Activated naive CD4-positive, alpha-beta T cell treated with anti-CD3 and anti-CD28 coated beads for 36 hours (primary cell): ENCODE data around the gene NLRX1. TPM values are rescaled to one million over a fixed set of nuclear protein-coding genes. Genes with fewer than 3 reads are reported as not detected.
A peak's percentile ranks its signal among the peaks of the same experiment; 100 is the strongest.
"Not testable (repeated sequence)": the region's sequence is repeated elsewhere in the genome, so short reads cannot be mapped to it uniquely, and the experiment has no call there.

Source experiments
- CTCF ChIA-PET: fragments of 350-600 bp; sonication (Branson Sonifier 250); formaldehyde crosslinking; loops from one replicate; lab custom pipeline; 2021; ENCODE audit warnings: antibody characterized with exemption; lab: Charles Lee
- DNase-seq: peaks from one replicate; pipeline ENCODE4 v3.0.0-alpha.2; 2020
- H3K27ac Mint-ChIP-seq: one replicate; pipeline ENCODE4 v1.8.0; 2021; ENCODE audit warnings: mild to moderate bottlenecking, mixed read lengths
- H3K27me3 Mint-ChIP-seq: one replicate; pipeline ENCODE4 v1.8.0; 2021; ENCODE audit warnings: low read depth, mixed read lengths
- H3K36me3 Mint-ChIP-seq: one replicate; pipeline ENCODE4 v1.8.0; 2021; ENCODE audit warnings: low read depth, mixed read lengths
- H3K4me1 Mint-ChIP-seq: one replicate; pipeline ENCODE4 v1.8.0; 2021; ENCODE audit warnings: low read depth, mixed read lengths
- H3K4me3 Mint-ChIP-seq: one replicate; pipeline ENCODE4 v1.8.0; 2021; ENCODE audit warnings: mild to moderate bottlenecking, moderate library complexity, mixed read lengths
- H3K9me3 Mint-ChIP-seq: one replicate; pipeline ENCODE4 v1.8.0; 2021; ENCODE audit warnings: mixed read lengths
- intact Hi-C: fragments of 100-400 bp; cut with micrococcal nuclease; formaldehyde crosslinking; loops from one replicate; pipeline ENCODE4 v1.15.1; 2023
- total RNA-seq, 2 experiments: library from RNA; stranded (reverse); gene quantifications; one replicate each; pipeline ENCODE4 v1.2.3, GENCODE V29; 2021

Gene NLRX1
- total RNA-seq, 2 experiments from 2014 or later: 20.8 to 22.2 TPM

DNA sequence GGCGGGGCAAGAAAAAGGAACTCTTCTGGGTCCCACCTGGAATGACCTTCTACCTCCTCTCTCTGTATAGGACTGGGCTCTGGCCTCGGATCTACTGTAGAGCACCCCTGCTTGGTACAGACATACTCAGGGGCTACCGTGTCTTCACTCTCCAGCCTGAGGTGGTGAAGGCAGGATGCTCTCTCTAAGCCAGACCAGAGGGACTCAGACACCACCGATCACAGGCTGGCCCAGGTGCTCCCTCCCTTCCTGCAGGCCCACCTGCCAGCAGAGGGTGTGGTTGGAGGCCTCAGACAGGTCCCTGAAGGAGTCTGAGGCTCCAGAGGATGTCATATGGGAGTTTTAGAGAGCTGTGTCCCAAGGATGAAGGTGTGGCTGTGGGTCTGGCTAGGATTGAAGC is 20.9 kb downstream of the NLRX1 start:
- Mint-ChIP-seq H3K4me3 (no peak overlapping the region), H3K4me1 (peaks cover 4% of the 10 kb centered on the region), H3K27me3 (no peaks in the 10 kb centered on the region), H3K9me3 (no peaks in the 10 kb centered on the region), H3K36me3 (no peaks in the 10 kb centered on the region), H3K27ac (no peak overlapping the region)
- DNase-seq: no peak
- intact Hi-C loops: no loop called here
- CTCF ChIA-PET: interaction anchor here (1.3 kb wide), 1 partner anchor 19 kb away, joined by 5 read pairs; no protein-coding TSS in a partner anchor

DNA sequence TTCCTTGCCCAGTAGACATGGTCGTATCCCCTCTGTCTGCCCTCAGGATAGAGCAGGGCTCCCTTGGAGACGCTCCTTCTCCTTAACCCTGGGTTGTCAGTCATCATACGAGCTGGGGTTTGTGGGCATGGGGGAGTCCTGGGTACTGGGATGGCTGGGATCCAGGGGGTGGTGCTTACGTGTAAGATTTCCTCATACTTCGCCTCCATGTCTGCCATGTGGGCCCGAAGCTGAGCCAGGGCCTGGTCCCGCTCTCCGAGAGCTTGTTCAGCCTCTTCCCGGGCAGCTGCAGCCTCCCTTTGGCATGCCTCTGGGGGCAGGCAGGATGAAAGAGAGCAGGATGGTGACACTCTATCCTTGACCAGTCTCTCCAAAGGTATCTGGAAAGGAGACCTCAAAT is 22.0 kb downstream of the NLRX1 start:
- CTCF ChIA-PET: interaction anchor here (0.6 to 1.3 kb wide), 5 partner anchors 17 to 731 kb away, joined by 3 to 5 read pairs (median 5); no protein-coding TSS in a partner anchor
- no peaks in the 10 kb centered on the region for H3K9me3 Mint-ChIP-seq
- intact Hi-C loops: no loop called here

DNA sequence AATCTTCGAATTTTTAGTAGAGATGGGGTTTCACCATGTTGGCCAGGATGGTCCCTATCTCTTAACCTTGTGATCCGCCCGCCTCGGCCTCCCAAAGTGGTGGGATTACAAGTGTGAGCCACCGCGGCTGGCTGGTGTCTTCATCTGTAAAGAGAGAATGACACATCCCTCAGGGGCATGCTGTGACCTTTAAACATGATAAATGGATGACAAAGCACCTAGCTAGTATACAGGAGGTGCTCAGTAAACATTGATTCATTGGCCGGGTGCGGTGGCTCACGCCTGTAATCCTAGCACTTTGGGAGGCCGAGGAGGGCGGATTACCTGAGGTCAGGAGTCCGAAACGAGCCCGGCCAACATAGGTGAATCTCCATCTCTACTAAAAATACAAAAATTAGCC is 22.7 kb downstream of the NLRX1 start:
- H3K4me1 Mint-ChIP-seq, intact Hi-C loops, H3K9me3 Mint-ChIP-seq, DNase-seq, H3K27ac Mint-ChIP-seq, H3K4me3 Mint-ChIP-seq, H3K36me3 Mint-ChIP-seq, H3K27me3 Mint-ChIP-seq: not testable (repeated sequence)
- CTCF ChIA-PET: interaction anchor here (0.6 to 0.9 kb wide), 7 partner anchors 9 to 732 kb away, joined by 3 to 5 read pairs (median 3); no protein-coding TSS in a partner anchor

More for the DNA sequence above, 22.0 kb downstream of the NLRX1 start:
- Mint-ChIP-seq H3K4me1 (no peaks in the 10 kb centered on the region), H3K27me3 (no peaks in the 10 kb centered on the region), H3K36me3 (no peaks in the 10 kb centered on the region), H3K27ac (no peak overlapping the region), H3K4me3 (no peak overlapping the region)
- no peak for DNase-seq

DNA sequence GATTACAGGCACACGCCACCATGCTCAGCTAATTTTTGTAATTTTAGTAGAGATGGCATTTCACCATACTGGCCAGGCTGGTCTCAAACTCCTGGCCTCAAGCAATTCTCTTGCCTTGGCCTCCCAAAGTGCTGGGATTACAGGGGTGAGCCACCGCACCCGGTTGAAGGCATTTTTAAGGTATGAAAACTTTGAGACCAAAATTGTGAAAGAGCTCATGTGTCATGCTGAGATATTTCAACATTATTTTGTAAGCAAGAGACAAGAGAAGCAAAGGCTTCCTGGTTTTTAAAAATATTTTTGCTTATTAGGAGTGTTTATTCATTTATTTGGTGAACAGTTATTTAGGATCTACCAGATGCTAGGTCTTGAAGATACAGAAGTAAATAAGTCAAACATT is 23.6 kb downstream of the NLRX1 start:
- Mint-ChIP-seq H3K27ac (no peak overlapping the region), H3K36me3 (no peaks in the 10 kb centered on the region), H3K4me3 (no peak overlapping the region), H3K9me3 (no peaks in the 10 kb centered on the region), H3K27me3 (no peaks in the 10 kb centered on the region), H3K4me1 (no peaks in the 10 kb centered on the region)
- CTCF ChIA-PET: interaction anchor here (0.8 to 0.9 kb wide), 2 partner anchors 8 to 148 kb away, joined by 3 to 4 read pairs; no protein-coding TSS in a partner anchor
- intact Hi-C loops: no loop called here
- no peak for DNase-seq

DNA sequence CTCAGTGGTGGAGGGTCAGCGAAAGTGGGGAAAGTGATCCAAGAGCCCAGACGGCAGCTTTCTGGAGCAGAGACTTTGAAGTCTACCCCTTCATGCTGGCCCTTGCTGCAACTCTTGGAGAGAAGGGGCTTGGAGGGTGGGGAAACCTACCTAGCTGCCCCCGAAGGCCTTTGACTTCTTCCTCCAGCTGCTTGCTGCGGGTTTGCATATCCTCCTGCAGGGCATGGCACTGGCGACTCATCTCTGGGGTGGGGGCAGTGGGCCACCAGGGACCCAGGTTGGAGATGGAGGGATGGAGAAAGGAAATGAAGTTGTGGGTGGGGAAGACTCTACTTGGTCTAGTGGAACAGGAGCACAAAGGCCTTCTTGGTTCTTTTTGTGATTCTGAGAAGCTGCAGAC is 24.5 kb downstream of the NLRX1 start:
- Mint-ChIP-seq H3K36me3 (no peaks in the 10 kb centered on the region), H3K9me3 (no peaks in the 10 kb centered on the region), H3K4me1 (no peaks in the 10 kb centered on the region), H3K27me3 (no peaks in the 10 kb centered on the region), H3K4me3 (no peak overlapping the region), H3K27ac (no peak overlapping the region)
- intact Hi-C loops: no loop called here
- no peak for DNase-seq
- CTCF ChIA-PET: interaction anchor here (1.2 to 5.8 kb wide), 2 partner anchors 24 to 136 kb away, joined by 3 to 47 read pairs; partner anchors contain the start of genes HYOU1 and NLRX1

DNA sequence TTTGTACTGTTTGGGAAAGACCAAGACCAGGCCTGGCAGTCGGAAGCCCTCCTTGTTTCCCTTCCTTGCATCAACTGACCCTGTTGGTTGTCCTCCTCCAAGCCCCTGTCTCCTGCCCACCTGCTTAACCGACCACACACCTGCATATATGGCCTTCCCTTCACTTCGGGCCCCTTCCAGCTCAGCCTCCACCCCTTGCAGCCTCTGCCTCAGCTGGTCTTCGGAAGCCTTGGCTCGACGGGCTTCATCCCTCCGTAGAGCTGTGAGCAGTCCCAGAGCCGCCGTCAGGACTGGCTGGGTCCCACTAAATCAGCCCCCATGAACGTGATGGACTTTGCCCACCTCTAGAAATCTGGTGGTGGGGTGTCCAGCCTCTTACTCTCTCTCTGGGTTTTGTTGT is 25.1 kb downstream of the NLRX1 start:
- H3K27ac Mint-ChIP-seq: no peak overlapping the region
- no peaks in the 10 kb centered on the region for H3K27me3 Mint-ChIP-seq
- CTCF ChIA-PET: interaction anchor here (1.2 to 5.8 kb wide), 2 partner anchors 25 to 137 kb away, joined by 3 to 47 read pairs; partner anchors contain the start of genes HYOU1 and NLRX1
- no peaks in the 10 kb centered on the region for H3K4me1 Mint-ChIP-seq
- H3K9me3 Mint-ChIP-seq: no peaks in the 10 kb centered on the region
- intact Hi-C loops: no loop called here
- H3K4me3 Mint-ChIP-seq: no peak overlapping the region
- H3K36me3 Mint-ChIP-seq: no peaks in the 10 kb centered on the region
- no peak for DNase-seq

DNA sequence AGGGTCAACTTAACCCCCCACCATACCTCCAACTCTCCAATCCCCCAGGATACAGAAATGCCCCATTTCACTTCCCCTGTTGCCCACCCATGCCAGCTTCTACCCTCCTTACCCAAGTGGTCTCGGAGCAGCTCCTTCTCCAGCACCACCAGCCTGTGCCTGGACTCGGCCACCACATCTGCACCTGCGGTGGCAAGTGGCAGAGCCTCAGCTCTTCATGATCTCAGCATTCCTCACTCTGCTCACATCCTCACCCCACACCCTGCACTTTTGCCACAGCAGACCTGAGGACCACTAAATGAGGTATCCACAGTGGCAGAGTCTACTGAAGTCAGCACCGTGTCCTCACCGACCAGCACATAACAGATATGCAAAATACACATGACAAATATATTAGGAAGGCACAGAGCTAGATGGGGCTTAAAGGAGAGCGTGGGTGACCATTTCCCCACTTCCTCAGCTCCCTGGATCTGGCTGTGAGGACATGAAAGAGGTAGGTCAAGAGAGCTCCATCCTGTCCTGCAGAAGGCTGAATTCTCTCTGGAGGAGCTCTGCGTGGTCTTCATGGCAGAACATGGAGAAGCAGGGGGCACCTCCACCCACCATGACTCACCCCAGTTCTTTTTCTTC is 26.4 kb downstream of the NLRX1 start:
- intact Hi-C loops: loop anchor here (5.0 kb wide), 1 partner anchor 48 kb away; the partner anchor contains the start of gene ABCG4

DNA sequence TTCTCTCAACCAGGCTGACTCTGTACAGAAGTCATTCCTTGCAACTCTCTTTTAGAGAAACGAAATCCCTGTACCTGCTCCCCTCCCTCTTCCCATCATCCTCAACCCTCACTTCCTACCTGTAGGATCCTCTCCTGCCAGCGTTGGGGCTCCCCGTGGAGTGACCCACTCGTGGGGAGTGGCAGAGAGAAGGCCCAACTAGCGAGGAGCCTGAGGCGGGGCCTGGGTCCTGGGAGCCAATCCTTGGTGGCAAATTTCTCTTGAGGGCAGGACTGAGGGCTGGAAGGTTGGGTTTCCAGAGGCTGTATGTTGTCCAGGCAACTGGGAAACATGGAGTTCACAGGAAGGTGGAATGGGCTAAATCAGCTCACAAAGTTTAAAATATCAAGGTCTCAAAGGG is 27.2 kb downstream of the NLRX1 start:
- intact Hi-C loops: loop anchor here (2.0 to 5.0 kb wide), 3 partner anchors 48 to 139 kb away; partner anchors contain the start of genes ABCG4 and HYOU1
- CTCF ChIA-PET: interaction anchor here (0.6 to 5.8 kb wide), 22 partner anchors 8 to 491 kb away, joined by 3 to 47 read pairs (median 4); partner anchors contain the start of genes CBL, NLRX1 and VPS11
- H3K4me3 Mint-ChIP-seq: no peak overlapping the region
- H3K27me3 Mint-ChIP-seq: no peaks in the 10 kb centered on the region
- no peaks in the 10 kb centered on the region for H3K36me3 Mint-ChIP-seq
- no peak for DNase-seq
- no peaks in the 10 kb centered on the region for H3K9me3 Mint-ChIP-seq
- H3K27ac Mint-ChIP-seq: no peak overlapping the region
- no peaks in the 10 kb centered on the region for H3K4me1 Mint-ChIP-seq

More for the DNA sequence above, 26.4 kb downstream of the NLRX1 start:
- H3K9me3 Mint-ChIP-seq: no peaks in the 10 kb centered on the region
- CTCF ChIA-PET: interaction anchor here (0.6 to 5.8 kb wide), 7 partner anchors 9 to 128 kb away, joined by 3 to 47 read pairs (median 4); partner anchors contain the start of gene NLRX1
- no peak overlapping the region for H3K27ac Mint-ChIP-seq
- H3K36me3 Mint-ChIP-seq: no peaks in the 10 kb centered on the region
- no peaks in the 10 kb centered on the region for H3K27me3 Mint-ChIP-seq
- DNase-seq: no peak
- no peak overlapping the region for H3K4me3 Mint-ChIP-seq
- H3K4me1 Mint-ChIP-seq: no peaks in the 10 kb centered on the region

DNA sequence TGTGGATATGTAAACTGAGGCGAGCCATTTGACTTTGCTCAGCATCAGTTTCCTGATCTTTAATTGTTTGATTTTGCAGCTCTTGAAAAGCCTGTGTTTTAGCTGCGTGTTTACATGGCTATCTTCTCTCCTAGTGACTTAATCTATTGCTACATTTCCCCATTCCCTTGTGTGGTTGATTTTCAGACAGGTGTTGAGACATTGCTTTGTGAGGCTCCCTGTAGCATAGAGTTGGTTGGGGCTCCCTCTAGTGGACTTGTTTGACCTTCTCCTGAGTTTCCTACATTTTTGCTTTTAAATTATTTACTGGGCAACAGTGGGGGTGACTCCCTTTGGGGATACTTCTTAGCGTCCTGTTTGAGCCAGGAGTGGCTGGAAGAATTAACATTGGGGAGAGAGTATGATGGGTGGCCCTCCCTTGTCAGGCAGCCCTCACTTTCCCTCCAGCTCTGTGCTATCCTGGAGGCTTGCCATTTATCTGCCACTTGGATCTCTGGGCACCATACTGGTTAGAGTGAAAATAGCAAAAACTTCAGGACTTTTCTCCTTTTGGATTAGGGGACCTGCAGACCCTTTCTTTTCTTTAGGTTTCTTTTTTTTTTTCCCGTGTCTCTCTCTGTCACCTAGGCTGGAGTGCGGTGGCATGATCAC is 28.4 kb downstream of the NLRX1 start:
- intact Hi-C loops: loop anchor here (1.0 to 5.0 kb wide), 8 partner anchors 29 to 179 kb away; partner anchors contain the start of genes ABCG4, HYOU1, NLRX1 and RPS25
- no peak overlapping the region for H3K4me3 Mint-ChIP-seq
- DNase-seq: peak; percentile 88
- no peaks in the 10 kb centered on the region for H3K27me3 Mint-ChIP-seq
- no peak overlapping the region for H3K27ac Mint-ChIP-seq
- H3K36me3 Mint-ChIP-seq: no peaks in the 10 kb centered on the region
- no peaks in the 10 kb centered on the region for H3K4me1 Mint-ChIP-seq
- H3K9me3 Mint-ChIP-seq: no peaks in the 10 kb centered on the region
- CTCF ChIA-PET: interaction anchor here (0.6 to 5.8 kb wide), 28 partner anchors 9 to 1170 kb away, joined by 3 to 47 read pairs (median 4); partner anchors contain the start of genes C2CD2L, CBL, NLRX1 and VPS11

DNA sequence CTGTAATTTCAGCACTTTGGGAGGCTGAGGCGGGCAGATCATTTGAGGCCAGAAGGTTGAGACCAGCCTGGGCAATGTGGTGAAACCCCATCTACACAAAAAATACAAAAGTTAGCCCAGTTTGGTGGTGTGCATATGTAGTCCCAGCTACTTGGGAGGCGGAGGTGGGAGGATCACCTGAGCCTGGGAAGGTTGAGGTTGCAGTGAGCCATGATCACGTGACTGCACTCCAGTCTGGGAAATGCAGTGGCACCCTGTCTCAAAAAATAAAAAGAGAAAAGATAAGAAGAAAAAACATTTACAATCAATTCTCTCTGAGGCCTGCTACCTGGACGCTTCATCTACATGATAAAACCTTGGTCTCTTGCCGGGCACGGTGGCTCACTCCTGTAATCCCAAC is 30.4 kb downstream of the NLRX1 start:
- Mint-ChIP-seq H3K27me3 (no peaks in the 10 kb centered on the region), H3K4me3 (no peak overlapping the region), H3K36me3 (no peaks in the 10 kb centered on the region), H3K4me1 (no peaks in the 10 kb centered on the region), H3K9me3 (no peaks in the 10 kb centered on the region), H3K27ac (no peak overlapping the region)
- DNase-seq: no peak
- intact Hi-C loops: loop anchor here (5.0 kb wide), 1 partner anchor 52 kb away; the partner anchor contains the start of gene ABCG4
- CTCF ChIA-PET: interaction anchor here (0.6 kb wide), 1 partner anchor 21 kb away, joined by 3 read pairs; no protein-coding TSS in a partner anchor

DNA sequence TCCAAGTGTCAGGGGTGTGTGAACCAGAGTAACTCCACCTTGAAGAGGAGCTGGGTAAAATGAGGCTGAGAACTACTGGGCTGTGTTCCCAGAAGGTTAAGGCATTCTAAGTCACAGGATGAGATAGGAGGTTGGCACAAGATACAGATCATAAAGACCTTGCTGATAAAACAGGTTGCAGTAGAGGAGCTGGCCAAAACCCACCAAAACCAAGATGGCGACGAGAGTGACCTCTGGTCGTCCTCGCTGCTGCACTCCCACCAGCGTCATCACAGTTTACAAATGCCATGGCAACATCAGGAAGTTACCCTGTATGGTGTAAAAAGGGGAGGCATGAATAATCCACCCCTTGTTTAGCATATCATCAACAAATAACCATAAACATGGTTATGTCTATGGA is 32.7 kb downstream of the NLRX1 start:
- H3K9me3 Mint-ChIP-seq, H3K4me1 Mint-ChIP-seq, H3K4me3 Mint-ChIP-seq, H3K27me3 Mint-ChIP-seq, H3K36me3 Mint-ChIP-seq, H3K27ac Mint-ChIP-seq, intact Hi-C loops, DNase-seq: not testable (repeated sequence)
- CTCF ChIA-PET: interaction anchor here (0.6 to 1.2 kb wide), 5 partner anchors 95 to 127 kb away, joined by 3 read pairs; no protein-coding TSS in a partner anchor

DNA sequence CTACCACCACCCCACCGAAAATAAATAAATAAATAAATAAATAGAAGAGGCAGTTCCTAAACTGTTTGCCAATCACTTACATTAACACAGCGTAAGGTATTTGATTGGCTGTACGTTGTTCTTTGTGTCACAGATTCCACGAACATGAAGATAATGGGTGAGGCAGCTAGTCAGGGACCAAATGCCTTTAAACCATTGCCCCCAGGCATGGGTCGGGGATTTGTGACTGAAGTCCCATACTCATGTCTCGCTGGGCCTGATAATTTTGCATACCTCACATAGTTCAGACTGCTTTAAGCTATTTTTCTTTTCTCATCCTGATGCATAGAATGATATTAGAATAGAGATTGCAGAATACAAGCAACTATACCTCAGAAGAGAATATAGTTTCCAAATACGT is 34.0 kb downstream of the NLRX1 start:
- H3K27ac Mint-ChIP-seq: no peak overlapping the region
- no peaks in the 10 kb centered on the region for H3K36me3 Mint-ChIP-seq
- H3K9me3 Mint-ChIP-seq: no peaks in the 10 kb centered on the region
- CTCF ChIA-PET: interaction anchor here (1.2 to 1.4 kb wide), 2 partner anchors 33 to 82 kb away, joined by 4 to 6 read pairs; no protein-coding TSS in a partner anchor
- no peaks in the 10 kb centered on the region for H3K27me3 Mint-ChIP-seq
- intact Hi-C loops: no loop called here
- no peak overlapping the region for H3K4me3 Mint-ChIP-seq
- H3K4me1 Mint-ChIP-seq: peaks cover 8% of the 10 kb centered on the region
- DNase-seq: no peak
